Measurements from ENCODE around the gene LY86. TPM values are rescaled to one million over a fixed set of nuclear protein-coding genes. Genes with fewer than 3 reads are reported as not detected.

LY86 gene
- total and polyA plus RNA-seq, 2 of the 13 experiments (the other 11 are each of a cell fraction or from before 2014, with no cell fraction given): not detected

GRCh38 chr6:6547110-6547879 lies 41.2 kb upstream of the LY86 start (continued):
- TF ChIP-seq ARID5B (CRISPR knock-in tag; IDR thresholded peaks at IDR 0.05) (0 out of 2 replicates have a peak, but pooled peaks have one; percentile 13), SMAD9 (CRISPR knock-in tag; IDR thresholded peaks at IDR 0.05) (no peak), NCOA5 (CRISPR knock-in tag; IDR thresholded peaks at IDR 0.05) (no peak), SOX6 (IDR thresholded peaks at IDR 0.05) (no peak), SOX6 (CRISPR knock-in tag; IDR thresholded peaks at IDR 0.05) (0 out of 2 replicates have a peak, but pooled peaks have one; percentile 22), CEBPG (CRISPR knock-in tag; IDR thresholded peaks at IDR 0.05) (peak; percentile 80), NRL (CRISPR knock-in tag; IDR thresholded peaks at IDR 0.05; ENCODE audit: borderline replicate concordance) (no peak), ZNF709 (CRISPR knock-in tag; IDR thresholded peaks at IDR 0.05) (no peak), ATF2 (CRISPR knock-in tag; IDR thresholded peaks at IDR 0.05) (peak; percentile 88), SUZ12 (IDR thresholded peaks at IDR 0.05; ENCODE audit: low read depth, low read length) (peak; percentile 19; the same call in 1 of the 2 replicates), ATF4 (CRISPR knock-in tag; IDR thresholded peaks at IDR 0.05) (peak in 1 of 2 experiments; percentile 83; a peak in 2 of 4 replicates)
